Neuronal stem cell (in vitro differentiated cells): ENCODE results near the gene NARS2. TPM values are rescaled to one million over a fixed set of nuclear protein-coding genes. Genes with fewer than 3 reads are reported as not detected.

Source experiments
- small RNA-seq: library from polyadenylated mRNA; stranded (forward); fragments of <200 nt; extraction: miRNeasy Mini kit (QIAGEN cat#:217004); gene quantifications from one replicate; pipeline ENCODE3, GENCODE V24; 2013; ENCODE audit not compliant: insufficient read depth

The NARS2 gene

Small RNAs within 50 kb of the gene (small RNA-seq; reads per million reads assigned to genes)
- gene RNU6-311P, result not detected
